ENCODE data around the gene NPR2. TPM values are rescaled to one million over a fixed set of nuclear protein-coding genes. Genes with fewer than 3 reads are reported as not detected.

The NPR2 gene
- total RNA-seq, 1 donor from 2014 or later: 22.0 TPM

GRCh38 chr9:35858458-35858857 is 67.1 kb downstream of the NPR2 start:
- DNase-seq (ENCODE audit: low spot score): no peak

Other genes starting within 250 kb of the NPR2 start
- gene TESK1, start 186.3 kb upstream of the NPR2 start, total RNA-seq: 56.9 TPM
- 2.4 TPM for gene CD72, start 173.2 kb upstream of the NPR2 start, total RNA-seq
- gene SIT1, start 140.7 kb upstream of the NPR2 start, total RNA-seq: 2.7 TPM
- gene RMRP, start 133.6 kb upstream of the NPR2 start, total RNA-seq: 17,824 TPM
- 59.2 TPM for gene CCDC107, start 133.3 kb upstream of the NPR2 start, total RNA-seq
- 6.4 TPM for gene ARHGEF39, start 126.4 kb upstream of the NPR2 start, total RNA-seq
- 777 TPM for gene CA9, start 117.7 kb upstream of the NPR2 start, total RNA-seq
- gene TPM2, start 101.7 kb upstream of the NPR2 start, total RNA-seq: 1,716 TPM
- 482 TPM for gene TLN1, start 59.4 kb upstream of the NPR2 start, total RNA-seq
- gene CREB3, start 58.9 kb upstream of the NPR2 start, total RNA-seq: 48.1 TPM
- gene GBA2, start 42.4 kb upstream of the NPR2 start, total RNA-seq: 161 TPM
- 36.6 TPM for gene RGP1, start 42.3 kb upstream of the NPR2 start, total RNA-seq
- 1.1 TPM for gene MSMP, start 37.3 kb upstream of the NPR2 start, total RNA-seq
- 4.6 TPM for gene SPAG8, start 20.7 kb downstream of the NPR2 start, total RNA-seq
- gene HINT2, start 23.5 kb downstream of the NPR2 start, total RNA-seq: 30.7 TPM
- not detected for gene FAM221B, start 37.1 kb downstream of the NPR2 start, total RNA-seq
- 36.2 TPM for gene TMEM8B, start 37.6 kb downstream of the NPR2 start, total RNA-seq
- not detected for gene OR13J1, start 78.8 kb downstream of the NPR2 start, total RNA-seq
- 2.0 TPM for gene HRCT1, start 114.6 kb downstream of the NPR2 start, total RNA-seq
- gene SPAAR, start 117.9 kb downstream of the NPR2 start, total RNA-seq: 0.83 TPM
- gene OR2S2, start 166.6 kb downstream of the NPR2 start, total RNA-seq: not detected
- gene RECK, start 245.3 kb downstream of the NPR2 start, total RNA-seq: 11.3 TPM